Measurements from ENCODE around the gene RAD51. TPM values are rescaled to one million over a fixed set of nuclear protein-coding genes. Genes with fewer than 3 reads are reported as not detected.

Gene RAD51
- total and polyA plus RNA-seq, 2 donors (not counting 3 experiments of a cell fraction or from before 2014, with no cell fraction given) = 11.1 to 30.9 TPM

DNA sequence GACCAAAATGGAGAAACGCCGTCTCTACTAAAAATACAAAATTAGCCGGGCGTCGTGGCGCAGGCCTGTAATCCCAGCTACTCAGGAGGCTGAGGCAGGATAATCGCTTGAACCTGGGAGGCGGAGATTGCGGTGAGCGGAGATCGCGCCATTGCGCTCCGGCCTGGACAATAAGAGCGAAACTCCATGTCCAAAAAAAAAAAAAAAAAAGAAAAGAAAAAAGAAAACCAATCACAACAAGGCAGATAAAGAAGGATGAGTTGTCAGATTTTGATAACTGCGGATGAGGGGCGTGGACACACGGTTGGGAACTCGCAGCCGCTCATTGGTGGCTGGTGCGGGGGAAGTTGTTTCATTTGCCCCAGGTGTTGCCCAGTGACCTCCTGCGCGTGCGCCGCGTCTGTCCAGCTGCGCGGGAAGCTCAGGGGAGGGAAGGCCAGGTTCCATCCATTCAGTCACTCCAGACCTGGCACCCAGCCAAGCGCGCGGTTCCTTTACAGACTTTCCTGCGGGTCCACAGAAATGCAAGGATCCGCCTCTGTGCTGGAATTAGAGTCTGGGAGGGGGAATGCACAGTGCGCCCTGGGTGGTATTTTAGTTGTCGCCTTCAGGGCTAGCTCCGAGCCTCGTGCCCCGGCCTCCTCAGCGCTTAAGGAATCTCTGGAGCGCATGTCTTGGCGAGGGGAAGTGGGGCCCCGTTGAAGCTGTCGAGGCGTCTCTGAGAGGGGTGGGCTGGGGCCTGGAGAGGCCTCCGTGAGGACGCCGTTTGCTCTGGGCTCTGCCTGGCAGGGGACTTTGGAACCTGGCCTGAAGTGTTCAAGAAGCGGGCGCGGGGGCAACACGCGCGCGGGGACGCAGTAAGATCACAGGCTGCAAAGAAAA is 68.2 kb downstream of the RAD51 start:
- peak; percentile 88 for FAIRE-seq
- POLR2A ChIA-PET = no interaction called here
- peak; percentile 63 for DNase-seq (ENCODE audit: low read depth, low spot score)

More for the DNA sequence above, 68.2 kb downstream of the RAD51 start:
- no peak overlapping the region for H3K27ac ChIP-seq (ENCODE audit: insufficient read depth, low read depth, low read length)
- H3K4me3 ChIP-seq (replicated peaks in 1 of 3; ENCODE audit: insufficient read depth in 1 of 3, low read depth in 1 of 3, low read length in 3 of 3) = peak overlapping the region in 2 of 3 experiments; percentile 25 to 32
- H3K36me3 ChIP-seq (ENCODE audit: control insufficient read depth in 2 of 2, extremely low read depth in 1 of 2, insufficient read depth in 2 of 2, low read length in 2 of 2) = no peaks in the 10 kb centered on the region
- peaks cover 22% of the 10 kb centered on the region for H3K4me1 ChIP-seq (ENCODE audit: control insufficient read depth, extremely low read depth, insufficient read depth, low read length)
- no peaks in the 10 kb centered on the region for H4K20me1 ChIP-seq (replicated peaks; ENCODE audit: control insufficient read depth, extremely low read depth, insufficient read depth, low read length)
- CTCF ChIA-PET = interaction anchor here (1.1 to 2.2 kb wide), 6 partner anchors 12 to 96 kb away, joined by 3 to 8 read pairs (median 8); no protein-coding TSS in a partner anchor
- no peaks in the 10 kb centered on the region for H3K27me3 ChIP-seq (ENCODE audit: control insufficient read depth in 2 of 2, insufficient read depth in 2 of 2, low read length in 2 of 2)
- dilution Hi-C loops (cut with MboI; ENCODE audit: extremely low pct_ligation_motif_present, low sequenced_read_pairs) = no loop called here
- H3K9ac ChIP-seq (replicated peaks; ENCODE audit: extremely low read depth, insufficient read depth, low read length) = peak overlapping the region; percentile 16
- intact Hi-C loops (cut with micrococcal nuclease) = loop anchor here (1.0 kb wide), 1 partner anchor 8 kb away; the partner anchor contains the start of gene RMDN3
- TF ChIP-seq JUN (IDR thresholded peaks at IDR 0.05; ENCODE audit: borderline replicate concordance, insufficient read depth, insufficient read length, low read depth) (no peak), FOS (IDR thresholded peaks at IDR 0.05; ENCODE audit: borderline replicate concordance, insufficient read depth, low read length) (no peak), EZH2 (IDR thresholded peaks at IDR 0.05; ENCODE audit: borderline replicate concordance, low read depth, low read length, severe bottlenecking) (no peak), MYC (IDR thresholded peaks at IDR 0.05; ENCODE audit: low read depth, low read length) (no peak), POLR2A (IDR thresholded peaks at IDR 0.05; ENCODE audit: low read depth, low read length) (no peak), GATA2 (IDR thresholded peaks at IDR 0.05; ENCODE audit: insufficient read depth, insufficient read length, low read depth, low read length) (no peak), POLR2AphosphoS5 (IDR thresholded peaks at IDR 0.05; ENCODE audit: insufficient read depth, low read depth, low read length) (no peak)
- TF ChIP-seq, protein P1, sequence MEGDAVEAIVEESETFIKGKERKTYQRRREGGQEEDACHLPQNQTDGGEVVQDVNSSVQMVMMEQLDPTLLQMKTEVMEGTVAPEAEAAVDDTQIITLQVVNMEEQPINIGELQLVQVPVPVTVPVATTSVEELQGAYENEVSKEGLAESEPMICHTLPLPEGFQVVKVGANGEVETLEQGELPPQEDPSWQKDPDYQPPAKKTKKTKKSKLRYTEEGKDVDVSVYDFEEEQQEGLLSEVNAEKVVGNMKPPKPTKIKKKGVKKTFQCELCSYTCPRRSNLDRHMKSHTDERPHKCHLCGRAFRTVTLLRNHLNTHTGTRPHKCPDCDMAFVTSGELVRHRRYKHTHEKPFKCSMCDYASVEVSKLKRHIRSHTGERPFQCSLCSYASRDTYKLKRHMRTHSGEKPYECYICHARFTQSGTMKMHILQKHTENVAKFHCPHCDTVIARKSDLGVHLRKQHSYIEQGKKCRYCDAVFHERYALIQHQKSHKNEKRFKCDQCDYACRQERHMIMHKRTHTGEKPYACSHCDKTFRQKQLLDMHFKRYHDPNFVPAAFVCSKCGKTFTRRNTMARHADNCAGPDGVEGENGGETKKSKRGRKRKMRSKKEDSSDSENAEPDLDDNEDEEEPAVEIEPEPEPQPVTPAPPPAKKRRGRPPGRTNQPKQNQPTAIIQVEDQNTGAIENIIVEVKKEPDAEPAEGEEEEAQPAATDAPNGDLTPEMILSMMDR (IDR thresholded peaks at IDR 0.05; ENCODE audit: extremely low read depth in 1 of 2, insufficient read depth in 1 of 2, low read depth in 1 of 2, low read length in 2 of 2) = no peak
- TF ChIP-seq, protein P2, sequence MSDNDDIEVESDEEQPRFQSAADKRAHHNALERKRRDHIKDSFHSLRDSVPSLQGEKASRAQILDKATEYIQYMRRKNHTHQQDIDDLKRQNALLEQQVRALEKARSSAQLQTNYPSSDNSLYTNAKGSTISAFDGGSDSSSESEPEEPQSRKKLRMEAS (IDR thresholded peaks at IDR 0.05; ENCODE audit: insufficient read depth, insufficient read length) = no peak
- H3K9me3 ChIP-seq (replicated peaks; ENCODE audit: control insufficient read depth, insufficient read depth, low read length) = no peaks in the 10 kb centered on the region
- H3K9me1 ChIP-seq (replicated peaks; ENCODE audit: control insufficient read depth, extremely low read depth, insufficient read depth, low read length) = no peaks in the 10 kb centered on the region
- H3K4me2 ChIP-seq (ENCODE audit: insufficient read depth, low read length) = peak overlapping the region; percentile 54
- H2AFZ ChIP-seq (ENCODE audit: low read depth, low read length) = peak overlapping the region; percentile 81
- no peaks in the 10 kb centered on the region for H3K79me2 ChIP-seq (ENCODE audit: control insufficient read depth, insufficient read depth, low read length)
- BruUV-seq (replicated peaks) = TSS peak; percentile 25
